ENCODE measurements around the gene SDF4. TPM values are rescaled to one million over a fixed set of nuclear protein-coding genes. Genes with fewer than 3 reads are reported as not detected.

The SDF4 gene
- total and polyA plus RNA-seq, 2 of the 13 experiments (the other 11 are each of a cell fraction or from before 2014, with no cell fraction given): 80.8 to 107 TPM

DNA sequence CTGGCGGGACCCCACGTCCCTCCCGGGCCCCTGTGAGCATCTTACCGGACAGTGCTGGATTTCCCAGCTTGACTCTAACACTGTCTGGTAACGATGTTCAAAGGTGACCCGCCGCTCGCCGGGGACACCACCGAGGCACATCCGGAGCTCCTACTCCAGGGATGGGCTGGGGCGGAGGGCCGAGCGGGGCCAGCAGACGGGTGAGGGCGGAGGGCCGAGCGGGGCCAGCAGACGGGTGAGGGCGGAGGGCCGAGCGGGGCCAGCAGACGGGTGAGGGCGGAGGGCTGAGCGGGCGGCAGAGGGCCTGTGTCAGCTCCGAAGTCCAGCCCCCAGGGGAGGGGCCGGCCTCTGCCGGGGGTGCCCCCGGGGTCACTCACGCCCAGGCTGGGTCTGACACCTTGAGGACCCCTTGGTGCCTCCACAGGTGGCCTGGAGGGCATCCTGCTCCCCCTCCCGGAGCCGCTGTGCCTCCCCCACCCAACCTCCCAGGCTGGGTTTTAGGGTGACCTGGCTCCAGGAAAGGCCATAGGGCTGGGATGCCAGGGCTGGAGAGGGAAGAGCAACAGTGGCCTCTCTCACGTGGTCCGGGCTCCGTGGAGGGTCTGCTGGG lies 63.9 kb downstream of the SDF4 start (continued):
- no peak for TF ChIP-seq ZNF234 (CRISPR knock-in tag; conservative IDR thresholded peaks at IDR 0.05)
- no peak for TF ChIP-seq ZNF598 (CRISPR knock-in tag; IDR thresholded peaks at IDR 0.05; ENCODE audit: borderline replicate concordance)
- TF ChIP-seq, protein P1, sequence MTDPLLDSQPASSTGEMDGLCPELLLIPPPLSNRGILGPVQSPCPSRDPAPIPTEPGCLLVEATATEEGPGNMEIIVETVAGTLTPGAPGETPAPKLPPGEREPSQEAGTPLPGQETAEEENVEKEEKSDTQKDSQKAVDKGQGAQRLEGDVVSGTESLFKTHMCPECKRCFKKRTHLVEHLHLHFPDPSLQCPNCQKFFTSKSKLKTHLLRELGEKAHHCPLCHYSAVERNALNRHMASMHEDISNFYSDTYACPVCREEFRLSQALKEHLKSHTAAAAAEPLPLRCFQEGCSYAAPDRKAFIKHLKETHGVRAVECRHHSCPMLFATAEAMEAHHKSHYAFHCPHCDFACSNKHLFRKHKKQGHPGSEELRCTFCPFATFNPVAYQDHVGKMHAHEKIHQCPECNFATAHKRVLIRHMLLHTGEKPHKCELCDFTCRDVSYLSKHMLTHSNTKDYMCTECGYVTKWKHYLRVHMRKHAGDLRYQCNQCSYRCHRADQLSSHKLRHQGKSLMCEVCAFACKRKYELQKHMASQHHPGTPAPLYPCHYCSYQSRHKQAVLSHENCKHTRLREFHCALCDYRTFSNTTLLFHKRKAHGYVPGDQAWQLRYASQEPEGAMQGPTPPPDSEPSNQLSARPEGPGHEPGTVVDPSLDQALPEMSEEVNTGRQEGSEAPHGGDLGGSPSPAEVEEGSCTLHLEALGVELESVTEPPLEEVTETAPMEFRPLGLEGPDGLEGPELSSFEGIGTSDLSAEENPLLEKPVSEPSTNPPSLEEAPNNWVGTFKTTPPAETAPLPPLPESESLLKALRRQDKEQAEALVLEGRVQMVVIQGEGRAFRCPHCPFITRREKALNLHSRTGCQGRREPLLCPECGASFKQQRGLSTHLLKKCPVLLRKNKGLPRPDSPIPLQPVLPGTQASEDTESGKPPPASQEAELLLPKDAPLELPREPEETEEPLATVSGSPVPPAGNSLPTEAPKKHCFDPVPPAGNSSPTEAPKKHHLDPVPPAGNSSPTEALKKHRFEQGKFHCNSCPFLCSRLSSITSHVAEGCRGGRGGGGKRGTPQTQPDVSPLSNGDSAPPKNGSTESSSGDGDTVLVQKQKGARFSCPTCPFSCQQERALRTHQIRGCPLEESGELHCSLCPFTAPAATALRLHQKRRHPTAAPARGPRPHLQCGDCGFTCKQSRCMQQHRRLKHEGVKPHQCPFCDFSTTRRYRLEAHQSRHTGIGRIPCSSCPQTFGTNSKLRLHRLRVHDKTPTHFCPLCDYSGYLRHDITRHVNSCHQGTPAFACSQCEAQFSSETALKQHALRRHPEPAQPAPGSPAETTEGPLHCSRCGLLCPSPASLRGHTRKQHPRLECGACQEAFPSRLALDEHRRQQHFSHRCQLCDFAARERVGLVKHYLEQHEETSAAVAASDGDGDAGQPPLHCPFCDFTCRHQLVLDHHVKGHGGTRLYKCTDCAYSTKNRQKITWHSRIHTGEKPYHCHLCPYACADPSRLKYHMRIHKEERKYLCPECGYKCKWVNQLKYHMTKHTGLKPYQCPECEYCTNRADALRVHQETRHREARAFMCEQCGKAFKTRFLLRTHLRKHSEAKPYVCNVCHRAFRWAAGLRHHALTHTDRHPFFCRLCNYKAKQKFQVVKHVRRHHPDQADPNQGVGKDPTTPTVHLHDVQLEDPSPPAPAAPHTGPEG (CRISPR knock-in tag; IDR thresholded peaks at IDR 0.05): no peak
- TF ChIP-seq PHF8 (CRISPR knock-in tag; IDR thresholded peaks at IDR 0.05): no peak
- no peak for TF ChIP-seq YEATS4 (CRISPR knock-in tag; IDR thresholded peaks at IDR 0.05; ENCODE audit: borderline replicate concordance)
- no peak for TF ChIP-seq ZNF7 (CRISPR knock-in tag; IDR thresholded peaks at IDR 0.05)
- TF ChIP-seq, protein P2, sequence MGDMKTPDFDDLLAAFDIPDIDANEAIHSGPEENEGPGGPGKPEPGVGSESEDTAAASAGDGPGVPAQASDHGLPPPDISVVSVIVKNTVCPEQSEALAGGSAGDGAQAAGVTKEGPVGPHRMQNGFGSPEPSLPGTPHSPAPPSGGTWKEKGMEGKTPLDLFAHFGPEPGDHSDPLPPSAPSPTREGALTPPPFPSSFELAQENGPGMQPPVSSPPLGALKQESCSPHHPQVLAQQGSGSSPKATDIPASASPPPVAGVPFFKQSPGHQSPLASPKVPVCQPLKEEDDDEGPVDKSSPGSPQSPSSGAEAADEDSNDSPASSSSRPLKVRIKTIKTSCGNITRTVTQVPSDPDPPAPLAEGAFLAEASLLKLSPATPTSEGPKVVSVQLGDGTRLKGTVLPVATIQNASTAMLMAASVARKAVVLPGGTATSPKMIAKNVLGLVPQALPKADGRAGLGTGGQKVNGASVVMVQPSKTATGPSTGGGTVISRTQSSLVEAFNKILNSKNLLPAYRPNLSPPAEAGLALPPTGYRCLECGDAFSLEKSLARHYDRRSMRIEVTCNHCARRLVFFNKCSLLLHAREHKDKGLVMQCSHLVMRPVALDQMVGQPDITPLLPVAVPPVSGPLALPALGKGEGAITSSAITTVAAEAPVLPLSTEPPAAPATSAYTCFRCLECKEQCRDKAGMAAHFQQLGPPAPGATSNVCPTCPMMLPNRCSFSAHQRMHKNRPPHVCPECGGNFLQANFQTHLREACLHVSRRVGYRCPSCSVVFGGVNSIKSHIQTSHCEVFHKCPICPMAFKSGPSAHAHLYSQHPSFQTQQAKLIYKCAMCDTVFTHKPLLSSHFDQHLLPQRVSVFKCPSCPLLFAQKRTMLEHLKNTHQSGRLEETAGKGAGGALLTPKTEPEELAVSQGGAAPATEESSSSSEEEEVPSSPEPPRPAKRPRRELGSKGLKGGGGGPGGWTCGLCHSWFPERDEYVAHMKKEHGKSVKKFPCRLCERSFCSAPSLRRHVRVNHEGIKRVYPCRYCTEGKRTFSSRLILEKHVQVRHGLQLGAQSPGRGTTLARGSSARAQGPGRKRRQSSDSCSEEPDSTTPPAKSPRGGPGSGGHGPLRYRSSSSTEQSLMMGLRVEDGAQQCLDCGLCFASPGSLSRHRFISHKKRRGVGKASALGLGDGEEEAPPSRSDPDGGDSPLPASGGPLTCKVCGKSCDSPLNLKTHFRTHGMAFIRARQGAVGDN (CRISPR knock-in tag; IDR thresholded peaks at IDR 0.05): peak; percentile 49
- no peak for TF ChIP-seq TEAD2 (CRISPR knock-in tag; IDR thresholded peaks at IDR 0.05)
- TF ChIP-seq SYNCRIP (IDR thresholded peaks at IDR 0.05; ENCODE audit: insufficient read depth, low read depth, low read length): no peak
- TF ChIP-seq, protein P3, sequence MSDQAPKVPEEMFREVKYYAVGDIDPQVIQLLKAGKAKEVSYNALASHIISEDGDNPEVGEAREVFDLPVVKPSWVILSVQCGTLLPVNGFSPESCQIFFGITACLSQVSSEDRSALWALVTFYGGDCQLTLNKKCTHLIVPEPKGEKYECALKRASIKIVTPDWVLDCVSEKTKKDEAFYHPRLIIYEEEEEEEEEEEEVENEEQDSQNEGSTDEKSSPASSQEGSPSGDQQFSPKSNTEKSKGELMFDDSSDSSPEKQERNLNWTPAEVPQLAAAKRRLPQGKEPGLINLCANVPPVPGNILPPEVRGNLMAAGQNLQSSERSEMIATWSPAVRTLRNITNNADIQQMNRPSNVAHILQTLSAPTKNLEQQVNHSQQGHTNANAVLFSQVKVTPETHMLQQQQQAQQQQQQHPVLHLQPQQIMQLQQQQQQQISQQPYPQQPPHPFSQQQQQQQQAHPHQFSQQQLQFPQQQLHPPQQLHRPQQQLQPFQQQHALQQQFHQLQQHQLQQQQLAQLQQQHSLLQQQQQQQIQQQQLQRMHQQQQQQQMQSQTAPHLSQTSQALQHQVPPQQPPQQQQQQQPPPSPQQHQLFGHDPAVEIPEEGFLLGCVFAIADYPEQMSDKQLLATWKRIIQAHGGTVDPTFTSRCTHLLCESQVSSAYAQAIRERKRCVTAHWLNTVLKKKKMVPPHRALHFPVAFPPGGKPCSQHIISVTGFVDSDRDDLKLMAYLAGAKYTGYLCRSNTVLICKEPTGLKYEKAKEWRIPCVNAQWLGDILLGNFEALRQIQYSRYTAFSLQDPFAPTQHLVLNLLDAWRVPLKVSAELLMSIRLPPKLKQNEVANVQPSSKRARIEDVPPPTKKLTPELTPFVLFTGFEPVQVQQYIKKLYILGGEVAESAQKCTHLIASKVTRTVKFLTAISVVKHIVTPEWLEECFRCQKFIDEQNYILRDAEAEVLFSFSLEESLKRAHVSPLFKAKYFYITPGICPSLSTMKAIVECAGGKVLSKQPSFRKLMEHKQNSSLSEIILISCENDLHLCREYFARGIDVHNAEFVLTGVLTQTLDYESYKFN (CRISPR knock-in tag; conservative IDR thresholded peaks at IDR 0.05): 0 out of 2 replicates have a peak, but pooled peaks have one; percentile 30
- TF ChIP-seq, protein P4, sequence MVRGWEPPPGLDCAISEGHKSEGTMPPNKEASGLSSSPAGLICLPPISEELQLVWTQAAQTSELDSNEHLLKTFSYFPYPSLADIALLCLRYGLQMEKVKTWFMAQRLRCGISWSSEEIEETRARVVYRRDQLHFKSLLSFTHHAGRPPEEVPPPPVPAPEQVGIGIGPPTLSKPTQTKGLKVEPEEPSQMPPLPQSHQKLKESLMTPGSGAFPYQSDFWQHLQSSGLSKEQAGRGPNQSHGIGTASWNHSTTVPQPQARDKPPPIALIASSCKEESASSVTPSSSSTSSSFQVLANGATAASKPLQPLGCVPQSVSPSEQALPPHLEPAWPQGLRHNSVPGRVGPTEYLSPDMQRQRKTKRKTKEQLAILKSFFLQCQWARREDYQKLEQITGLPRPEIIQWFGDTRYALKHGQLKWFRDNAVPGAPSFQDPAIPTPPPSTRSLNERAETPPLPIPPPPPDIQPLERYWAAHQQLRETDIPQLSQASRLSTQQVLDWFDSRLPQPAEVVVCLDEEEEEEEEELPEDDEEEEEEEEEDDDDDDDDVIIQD (CRISPR knock-in tag; IDR thresholded peaks at IDR 0.05; ENCODE audit: low read depth): no peak
- TF ChIP-seq ZNF556 (CRISPR knock-in tag; IDR thresholded peaks at IDR 0.05; ENCODE audit: borderline replicate concordance): 0 out of 2 replicates have a peak, but pooled peaks have one; percentile 29
- TF ChIP-seq TCF7L2 (IDR thresholded peaks at IDR 0.05; ENCODE audit: low read depth, low read length): no peak
